IMR-90 (cell line): ENCODE results near the gene MRFAP1L1. TPM values are rescaled to one million over a fixed set of nuclear protein-coding genes. Genes with fewer than 3 reads are reported as not detected.

Experiments used
- ATAC-seq: fragments of 200-7000 bp; cut with Tn5 transposase; 2 replicates; pipeline ENCODE4 v1.9.1; 2020; ENCODE audit warnings: low read depth, mild to moderate bottlenecking, moderate library complexity
- BruUV-seq: library from RNA; stranded (reverse); fragments of 400-500 nt; replicated peaks from 2 replicates; lab custom pipeline; 2021; lab: Mats Ljungman, UMichigan
- CTCF ChIA-PET: fragments of 300-600 bp; formaldehyde crosslinking; extraction: SDS; loops from one replicate; lab custom pipeline; 2021; ENCODE audit warnings: antibody characterized with exemption; lab: Yijun Ruan, JAX
- POLR2A ChIA-PET: fragments of 300-600 bp; sonication (Branson Sonifier 250); formaldehyde crosslinking; loops from one replicate; lab custom pipeline; 2022; ENCODE audit warnings: antibody characterized with exemption; ENCODE audit not compliant: unreplicated experiment; lab: Charles Lee
- DNase-seq: peaks from one replicate; pipeline ENCODE4 v3.0.0; 2013
- H2AFZ ChIP-seq: replicated peaks from 2 replicates; pipeline ENCODE3; 2013; ENCODE audit warnings: low read length, mild to moderate bottlenecking; ENCODE audit not compliant: poor library complexity
- H2AK5ac ChIP-seq: 2 replicates; pipeline ENCODE4 v1.6.1; 2013; ENCODE audit warnings: low read depth, low read length, inconsistent platforms
- H2AK9ac ChIP-seq: replicated peaks from 2 replicates; pipeline ENCODE3; 2013; ENCODE audit warnings: mild to moderate bottlenecking, low read depth, low read length, moderate library complexity; ENCODE audit not compliant: poor library complexity
- H2BK120ac ChIP-seq: 2 replicates; pipeline ENCODE4 v1.6.1; 2013; ENCODE audit warnings: low read depth, low read length, inconsistent platforms
- H2BK15ac ChIP-seq: 3 replicates; pipeline ENCODE4 v1.6.1; 2013; ENCODE audit warnings: low read depth, low read length, inconsistent platforms
- H2BK20ac ChIP-seq: 2 replicates; pipeline ENCODE4 v1.6.1; 2013; ENCODE audit warnings: low read depth, mild to moderate bottlenecking, inconsistent platforms, low read length, moderate library complexity
- H2BK5ac ChIP-seq: 2 replicates; pipeline ENCODE4 v1.6.1; 2013; ENCODE audit warnings: mild to moderate bottlenecking, low read depth, low read length, inconsistent platforms; ENCODE audit not compliant: poor library complexity, severe bottlenecking
- H3K14ac ChIP-seq: replicated peaks from 2 replicates; pipeline ENCODE4 v1.6.1; 2013; ENCODE audit warnings: low read depth, low read length, inconsistent platforms
- H3K18ac ChIP-seq: 2 replicates; pipeline ENCODE4 v1.6.1; 2013; ENCODE audit warnings: low read depth, low read length, control low read depth
- H3K23ac ChIP-seq: 2 replicates; pipeline ENCODE4 v1.6.1; 2013; ENCODE audit warnings: low read depth, low read length, inconsistent platforms
- H3K27ac ChIP-seq: 2 replicates; pipeline ENCODE4 v1.5.1; 2013; ENCODE audit warnings: mild to moderate bottlenecking, control low read depth, low read length; ENCODE audit not compliant: insufficient read depth
- H3K27me3 ChIP-seq: 2 replicates; pipeline ENCODE4 v1.6.1; 2013; ENCODE audit warnings: low read length; ENCODE audit not compliant: control insufficient read depth, insufficient read depth
- H3K36me3 ChIP-seq: 2 replicates; pipeline ENCODE4 v1.6.1; 2013; ENCODE audit warnings: low read length, mixed read lengths; ENCODE audit not compliant: control insufficient read depth, insufficient read depth
- H3K4ac ChIP-seq: 2 replicates; pipeline ENCODE4 v1.6.1; 2013; ENCODE audit warnings: low read depth, low read length, inconsistent platforms
- H3K4me1 ChIP-seq: 2 replicates; pipeline ENCODE4 v1.6.1; 2013; ENCODE audit warnings: low read length, mixed read lengths; ENCODE audit not compliant: control insufficient read depth, insufficient read depth
- H3K4me2 ChIP-seq: 2 replicates; pipeline ENCODE4 v1.6.1; 2013; ENCODE audit warnings: low read depth, mild to moderate bottlenecking, control low read depth, low read length, moderate library complexity
- H3K4me3 ChIP-seq: 2 replicates; pipeline ENCODE4 v1.5.1; 2013; ENCODE audit warnings: low read depth, mild to moderate bottlenecking, control low read depth, low read length, moderate library complexity; ENCODE audit not compliant: insufficient read depth
- H3K56ac ChIP-seq: 2 replicates; pipeline ENCODE4 v1.6.1; 2013; ENCODE audit warnings: low read length, inconsistent platforms; ENCODE audit not compliant: insufficient read depth; ENCODE audit errors: extremely low read depth
- H3K79me1 ChIP-seq, 2 experiments: 2 replicates each; pipeline ENCODE4 v1.6.1; 2013; ENCODE audit warnings: low read length in 2 of 2, inconsistent platforms in 1 of 2, low read depth in 1 of 2
- H3K9ac ChIP-seq: 2 replicates; pipeline ENCODE4 v1.6.1; 2013; ENCODE audit warnings: low read depth, low read length, control low read depth
- H3K9me1 ChIP-seq: 2 replicates; pipeline ENCODE4 v1.6.1; 2013; ENCODE audit warnings: low read length, inconsistent platforms; ENCODE audit not compliant: insufficient read depth
- H3K9me3 ChIP-seq: 2 replicates; pipeline ENCODE4 v1.6.1; 2013; ENCODE audit warnings: low read length; ENCODE audit not compliant: control insufficient read depth, insufficient read depth
- H4K20me1 ChIP-seq: 2 replicates; pipeline ENCODE4 v1.6.1; 2013; ENCODE audit warnings: low read length, inconsistent platforms; ENCODE audit not compliant: insufficient read depth
- H4K5ac ChIP-seq: 2 replicates; pipeline ENCODE4 v1.6.1; 2013; ENCODE audit warnings: mild to moderate bottlenecking, low read depth, low read length, control low read depth
- H4K8ac ChIP-seq, 2 experiments: 2 replicates each; pipeline ENCODE4 v1.6.1; 2013; ENCODE audit warnings: low read depth in 2 of 2, low read length in 2 of 2, control low read depth in 1 of 2, inconsistent platforms in 1 of 2
- H4K91ac ChIP-seq: 2 replicates; pipeline ENCODE4 v1.6.1; 2013; ENCODE audit warnings: low read depth, low read length, inconsistent platforms; ENCODE audit not compliant: insufficient read depth
- BHLHE40 ChIP-seq: fragments of 150-350 bp; IDR thresholded peaks from 2 replicates; pipeline ENCODE4 v1.6.1; 2016; ENCODE audit warnings: mild to moderate bottlenecking, low read depth, low read length
- CEBPB ChIP-seq: IDR thresholded peaks from 2 replicates; pipeline ENCODE4 v1.6.1; 2012; ENCODE audit warnings: low read depth, low read length, improper control_type of control experiment
- CHD1 ChIP-seq: IDR thresholded peaks from 2 replicates; pipeline ENCODE4 v1.6.1; 2012; ENCODE audit warnings: low read depth, low read length, improper control_type of control experiment
- FOS ChIP-seq: fragments of 150-350 bp; IDR thresholded peaks from 2 replicates; pipeline ENCODE4 v1.6.1; 2016; ENCODE audit warnings: low read depth, low read length
- MAFK ChIP-seq: IDR thresholded peaks from 2 replicates; pipeline ENCODE4 v1.6.1; 2012; ENCODE audit warnings: low read depth, low read length, improper control_type of control experiment
- MAZ ChIP-seq: IDR thresholded peaks from 2 replicates; pipeline ENCODE4 v1.6.1; 2012; ENCODE audit warnings: low read depth, mild to moderate bottlenecking, low read length, improper control_type of control experiment, moderate library complexity, borderline replicate concordance
- MXI1 ChIP-seq: IDR thresholded peaks from 2 replicates; pipeline ENCODE4 v1.6.1; 2012; ENCODE audit warnings: low read depth, mild to moderate bottlenecking, low read length, moderate library complexity, borderline replicate concordance
- NFE2L2 ChIP-seq: fragments of 150-350 bp; IDR thresholded peaks from 2 replicates; pipeline ENCODE4 v1.6.1; 2016; ENCODE audit warnings: low read depth, mild to moderate bottlenecking, low read length
- POLR2A ChIP-seq: IDR thresholded peaks from 2 replicates; pipeline ENCODE4 v1.6.1; 2012; ENCODE audit warnings: mild to moderate bottlenecking, low read depth, low read length
- RAD21 ChIP-seq: IDR thresholded peaks from 2 replicates; pipeline ENCODE4 v1.6.1; 2012; ENCODE audit warnings: low read length, improper control_type of control experiment
- RCOR1 ChIP-seq: IDR thresholded peaks from 2 replicates; pipeline ENCODE4 v1.6.1; 2012; ENCODE audit warnings: mild to moderate bottlenecking, low read length, improper control_type of control experiment; ENCODE audit not compliant: insufficient replicate concordance
- RFX5 ChIP-seq: IDR thresholded peaks from 2 replicates; pipeline ENCODE4 v1.8.0; 2012; ENCODE audit warnings: low read depth, mild to moderate bottlenecking, low read length, moderate library complexity
- SMC3 ChIP-seq: fragments of 150-350 bp; IDR thresholded peaks from 2 replicates; pipeline ENCODE4 v1.6.1; 2016; ENCODE audit warnings: low read depth, mild to moderate bottlenecking, antibody characterized with exemption, low read length, moderate library complexity
- WGBS, 2 experiments: methylation state at CpG; one replicate each; pipeline versions ENCODE4 v1.1.5 to v1.1.7; 2013; ENCODE audit warnings: missing lambda C conversion rate in 2 of 2; ENCODE audit not compliant: insufficient read length in 1 of 2; ENCODE audit errors: extremely low coverage in 2 of 2; 5-methylcytosine and 5-hydroxymethylcytosine counted together
- dilution Hi-C: fragments of 300-500 bp; cut with HindIII; formaldehyde crosslinking; loops from one replicate; pipeline ENCODE4 v1.14.3; 2018; ENCODE audit warnings: low sequenced_read_pairs; ENCODE audit not compliant: unreplicated experiment
- in situ Hi-C: fragments of 300-500 bp; cut with MboI; formaldehyde crosslinking; loops from 3 replicates; pipeline ENCODE4 v1.14.3; 2019; ENCODE audit warnings: low sequenced_read_pairs, inconsistent platforms, mixed read lengths
- intact Hi-C: fragments of 100-400 bp; cut with micrococcal nuclease; formaldehyde crosslinking; loops from 2 replicates; pipeline ENCODE4 v1.10.0; 2022
- polyA plus RNA-seq, 3 experiments: library from polyadenylated mRNA; depleted of rRNA; stranded (reverse); fragments of >200 nt; gene quantifications; 2 replicates each; pipeline ENCODE4 v1.2.3, GENCODE V29; 2012; ENCODE audit warnings: low replicate concordance in 1 of 3
- total RNA-seq: library from RNA; depleted of rRNA; stranded (reverse); fragments of >200 nt; gene quantifications from 2 replicates; pipeline ENCODE4 v1.2.3, GENCODE V29; 2012
- TF ChIP-seq, protein P1 (sequence below): fragments of 150-350 bp; IDR thresholded peaks from 2 replicates; pipeline ENCODE4 v1.6.1; 2016; ENCODE audit warnings: low read depth, mild to moderate bottlenecking, low read length, moderate library complexity, borderline replicate concordance
- TF ChIP-seq, protein P2 (sequence below): fragments of 150-350 bp; IDR thresholded peaks from 2 replicates; pipeline ENCODE4 v1.6.1; 2017; ENCODE audit warnings: mild to moderate bottlenecking, antibody characterized with exemption, low read length, low read depth

Gene MRFAP1L1
- total and polyA plus RNA-seq, 2 of the 4 experiments (the other 2 are of a cell fraction), result 31.7 to 47.0 TPM

DNA sequence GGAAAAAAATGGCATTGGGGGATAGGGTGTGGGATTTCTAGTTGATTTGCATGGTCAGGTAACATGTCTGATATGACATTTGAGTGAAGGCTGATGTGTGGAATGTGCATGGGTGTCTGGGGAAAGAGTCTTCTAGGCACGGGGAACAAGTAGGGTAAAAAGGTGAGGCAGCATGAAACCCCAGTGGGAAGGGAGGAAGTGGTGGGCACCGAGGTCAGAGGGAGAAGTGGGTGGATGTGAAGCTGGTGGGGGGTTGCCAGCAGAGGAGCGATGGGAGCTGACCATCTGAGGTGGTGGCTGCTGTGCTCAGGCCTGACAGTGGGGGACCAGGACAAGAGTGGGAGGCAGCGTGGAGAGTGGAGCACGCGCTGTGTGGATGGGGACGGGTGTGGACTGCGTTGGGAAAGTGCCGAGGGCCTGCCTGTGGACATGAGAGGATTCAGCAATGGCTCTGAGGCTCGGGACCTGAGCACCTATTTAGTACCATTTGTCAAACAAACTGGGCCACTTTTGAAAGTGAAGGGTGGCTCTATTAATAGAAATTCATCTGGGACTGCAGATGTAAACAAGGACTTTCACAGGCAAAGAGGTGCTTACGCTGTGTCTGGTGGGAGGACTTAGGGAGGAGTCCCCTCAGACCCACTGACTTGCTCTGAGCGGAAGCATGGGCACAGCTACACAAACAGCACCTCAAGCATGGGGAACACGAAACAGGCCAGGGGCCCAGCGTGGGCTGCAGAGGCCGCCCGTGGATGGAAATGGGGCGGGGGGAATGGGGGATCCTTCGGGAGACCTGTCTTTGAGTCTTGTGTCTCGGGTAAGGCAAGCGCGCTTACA lies 32.7 kb downstream of the MRFAP1L1 start:
- Histone ChIP-seq H3K9me1 (peaks cover 29% of the 10 kb centered on the region), H3K36me3 (peaks cover 9% of the 10 kb centered on the region), H3K14ac (no peak overlapping the region), H3K4me1 (peaks cover 16% of the 10 kb centered on the region), H2AK9ac (peak overlapping the region; percentile 66), H3K9me3 (no peaks in the 10 kb centered on the region; the same call in 1 of the 2 replicates), H4K8ac (no peak overlapping the region), H2BK120ac (no peak overlapping the region), H4K20me1 (peaks cover 22% of the 10 kb centered on the region), H3K4me3 (no peak overlapping the region), H3K79me1 (peaks cover 29 to 44% of the 10 kb centered on the region in 2 experiments; a peak in 3 of 4 replicates), H2BK15ac (no peak overlapping the region), H3K27ac (no peak overlapping the region), H3K23ac (no peak overlapping the region), H3K18ac (no peak overlapping the region), H2BK20ac (no peak overlapping the region), H3K56ac (no peak overlapping the region), H3K9ac (no peak overlapping the region), H3K27me3 (no peaks in the 10 kb centered on the region), H4K91ac (peak overlapping the region; percentile 18; the same call in 1 of the 2 replicates), H2AFZ (peak overlapping the region; percentile 58), H2BK5ac (no peak overlapping the region), H3K4me2 (no peak overlapping the region), H3K4ac (no peak overlapping the region), H2AK5ac (no peak overlapping the region), H4K5ac (no peak overlapping the region)
- in situ Hi-C loops, result no loop called here
- DNase-seq (no peak), ATAC-seq (no peak)
- dilution Hi-C loops, result no loop called here
- ChIA-PET CTCF (no interaction called here), POLR2A (no interaction called here)
- intact Hi-C loops, result no loop called here
- no TSS peak for BruUV-seq
- 80% methylated on average over 1 of the region's 21 CpGs; no CpG with 5 or more reads in 1 of the 2 experiments for WGBS, 2 experiments
- TF ChIP-seq, protein P1, sequence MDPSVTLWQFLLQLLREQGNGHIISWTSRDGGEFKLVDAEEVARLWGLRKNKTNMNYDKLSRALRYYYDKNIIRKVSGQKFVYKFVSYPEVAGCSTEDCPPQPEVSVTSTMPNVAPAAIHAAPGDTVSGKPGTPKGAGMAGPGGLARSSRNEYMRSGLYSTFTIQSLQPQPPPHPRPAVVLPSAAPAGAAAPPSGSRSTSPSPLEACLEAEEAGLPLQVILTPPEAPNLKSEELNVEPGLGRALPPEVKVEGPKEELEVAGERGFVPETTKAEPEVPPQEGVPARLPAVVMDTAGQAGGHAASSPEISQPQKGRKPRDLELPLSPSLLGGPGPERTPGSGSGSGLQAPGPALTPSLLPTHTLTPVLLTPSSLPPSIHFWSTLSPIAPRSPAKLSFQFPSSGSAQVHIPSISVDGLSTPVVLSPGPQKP, result no peak
- TF ChIP-seq MAFK, result no peak
- no peak for TF ChIP-seq BHLHE40
- TF ChIP-seq MAZ, result no peak
- TF ChIP-seq SMC3, result no peak
- TF ChIP-seq CHD1, result no peak
- TF ChIP-seq MXI1, result no peak
- no peak for TF ChIP-seq NFE2L2
- no peak for TF ChIP-seq POLR2A
- no peak for TF ChIP-seq CEBPB
- TF ChIP-seq RFX5, result no peak
- TF ChIP-seq RCOR1, result no peak
- TF ChIP-seq RAD21, result no peak
- TF ChIP-seq, protein P2, sequence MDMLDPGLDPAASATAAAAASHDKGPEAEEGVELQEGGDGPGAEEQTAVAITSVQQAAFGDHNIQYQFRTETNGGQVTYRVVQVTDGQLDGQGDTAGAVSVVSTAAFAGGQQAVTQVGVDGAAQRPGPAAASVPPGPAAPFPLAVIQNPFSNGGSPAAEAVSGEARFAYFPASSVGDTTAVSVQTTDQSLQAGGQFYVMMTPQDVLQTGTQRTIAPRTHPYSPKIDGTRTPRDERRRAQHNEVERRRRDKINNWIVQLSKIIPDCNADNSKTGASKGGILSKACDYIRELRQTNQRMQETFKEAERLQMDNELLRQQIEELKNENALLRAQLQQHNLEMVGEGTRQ, result no peak
- TF ChIP-seq FOS, result no peak
